AG08395 (cell line): ENCODE results near the gene SAMD1.
A peak's percentile ranks its signal among the peaks of the same experiment; 100 is the strongest.

Experiments used
- DNase-seq: peaks from one replicate; pipeline ENCODE4 v3.0.0; 2012; ENCODE audit warnings: mixed read lengths, low spot score

SAMD1 gene

DNA sequence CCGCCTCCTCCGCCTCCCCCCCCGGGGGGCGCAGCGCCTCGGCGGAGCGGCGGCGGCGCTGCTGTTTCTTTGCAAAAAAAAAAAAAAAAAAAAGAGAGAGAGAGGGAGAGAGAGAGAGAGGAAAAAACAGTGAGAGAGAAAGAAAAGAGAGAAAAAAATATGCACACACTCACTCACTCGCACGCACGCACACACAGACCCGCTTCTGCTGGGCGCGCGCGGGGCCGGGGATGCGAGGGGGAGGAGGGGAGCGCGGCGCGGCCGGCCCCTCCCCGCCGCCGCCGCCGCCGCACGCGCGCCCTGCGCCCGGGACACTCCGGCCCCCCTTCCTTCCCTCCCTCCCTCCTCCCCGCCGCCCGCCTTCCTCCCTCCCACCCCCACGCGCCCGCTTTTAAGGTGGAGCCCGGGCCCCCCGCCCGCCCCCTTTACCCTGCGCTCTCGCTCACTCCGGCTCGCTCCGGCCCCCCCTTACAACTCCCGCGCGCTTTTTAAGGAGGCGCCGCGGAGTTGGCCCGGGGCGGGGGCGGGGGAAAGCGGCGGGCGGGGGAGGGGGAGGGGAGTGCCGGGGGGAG is at the start of gene SAMD1:
TSS of gene SAMD1 (minus strand) at position 243 of the 572 bp plus-strand sequence.
- peak; percentile 89 for DNase-seq

DNA sequence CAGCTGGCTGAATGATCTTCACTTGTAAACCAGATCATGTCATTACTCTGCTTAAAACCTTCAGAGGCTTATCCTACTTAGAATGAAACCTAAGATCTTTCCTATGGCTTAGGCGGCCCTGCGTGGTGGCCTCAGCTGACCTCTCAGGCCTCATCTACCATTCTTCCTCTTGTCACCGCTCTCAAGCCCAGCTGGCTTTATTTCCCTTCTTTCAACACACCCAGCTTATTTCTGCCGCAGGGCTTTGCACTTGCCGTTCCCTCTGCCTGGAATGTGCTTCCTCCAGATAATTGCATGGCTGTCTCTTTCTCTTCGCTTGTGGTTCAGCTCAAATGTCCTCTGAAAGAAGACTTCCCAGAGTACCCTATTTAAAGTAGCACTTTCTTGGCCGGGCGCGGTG is 49.4 kb upstream of the SAMD1 start:
- no peak for DNase-seq

DNA sequence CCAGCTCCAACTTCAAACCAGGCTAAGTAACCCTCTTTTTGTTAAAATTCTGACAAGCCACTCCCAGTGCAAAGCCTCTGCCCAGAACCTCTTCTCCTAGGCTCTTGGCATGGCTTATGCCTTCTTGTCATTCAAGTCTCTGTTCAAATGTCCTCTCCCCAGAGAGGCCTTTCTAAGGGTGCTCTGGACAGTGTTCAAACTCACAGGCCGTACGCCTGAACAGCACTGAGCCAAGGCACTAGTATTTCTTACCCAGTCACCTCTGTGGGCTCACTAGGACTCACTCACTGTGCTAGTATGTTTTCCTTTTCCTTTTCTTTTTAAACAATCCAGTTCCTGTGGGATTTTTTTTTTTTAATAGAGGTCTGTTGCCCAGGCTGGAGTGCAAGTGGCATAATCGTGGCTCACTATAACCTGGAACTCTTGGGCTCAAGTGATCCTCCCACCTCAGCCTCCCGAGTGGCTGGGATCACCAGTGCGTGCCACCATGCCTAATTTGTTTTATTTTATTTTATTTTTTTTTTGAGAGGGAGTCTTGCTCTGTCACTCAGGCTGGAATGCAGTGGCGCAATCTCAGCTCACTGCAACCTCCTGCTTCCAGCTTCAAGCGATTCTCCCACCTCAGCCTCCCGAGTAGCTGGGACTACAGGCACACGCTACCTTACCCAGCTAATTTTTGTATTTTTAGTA is 48.2 kb upstream of the SAMD1 start:
- DNase-seq, result no peak

DNA sequence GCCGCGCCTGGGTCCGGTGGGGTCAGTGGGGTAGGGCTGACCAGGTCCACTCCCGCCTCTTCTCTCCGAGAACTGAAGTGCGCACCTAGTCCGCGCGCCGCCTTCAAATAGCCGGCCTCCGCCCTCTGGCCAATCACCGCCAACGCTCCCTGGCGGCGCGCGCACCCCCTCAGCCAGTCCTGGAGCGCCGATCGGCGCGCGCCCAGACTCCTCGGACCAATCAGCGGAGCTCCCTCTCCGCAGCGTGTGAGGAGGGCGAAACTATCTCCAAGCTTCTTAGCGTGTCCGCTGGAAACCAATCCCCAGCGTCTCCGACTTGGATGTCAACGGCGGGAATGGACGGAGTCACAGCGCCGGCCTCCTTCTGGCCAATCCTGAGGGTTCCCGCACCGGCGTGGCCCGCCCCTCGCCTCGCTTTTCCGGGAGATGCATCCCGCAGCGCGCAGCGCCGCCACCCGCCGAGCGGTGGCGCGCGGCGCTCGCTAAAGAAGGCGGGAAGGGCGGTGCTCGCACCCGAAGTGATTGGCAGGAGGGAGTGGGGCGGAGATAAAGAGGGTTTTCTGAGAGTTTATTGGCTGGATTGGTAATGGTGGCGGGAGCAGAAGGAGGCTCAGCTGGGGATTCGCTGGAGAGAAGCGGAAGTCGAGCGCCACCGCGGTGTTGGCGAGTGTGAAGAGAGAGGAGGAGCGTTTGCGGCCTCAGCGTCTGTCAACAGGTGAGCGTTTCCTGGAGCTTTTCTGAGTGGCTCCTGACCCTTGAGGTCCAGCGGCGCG is 46.1 kb upstream of the SAMD1 start, which contains the start of gene ASF1B:
TSS of gene ASF1B (minus strand) at position 81 of the 773 bp plus-strand sequence. CDS start 133 bp downstream, outside the sequence.
- peak; percentile 99 for DNase-seq

DNA sequence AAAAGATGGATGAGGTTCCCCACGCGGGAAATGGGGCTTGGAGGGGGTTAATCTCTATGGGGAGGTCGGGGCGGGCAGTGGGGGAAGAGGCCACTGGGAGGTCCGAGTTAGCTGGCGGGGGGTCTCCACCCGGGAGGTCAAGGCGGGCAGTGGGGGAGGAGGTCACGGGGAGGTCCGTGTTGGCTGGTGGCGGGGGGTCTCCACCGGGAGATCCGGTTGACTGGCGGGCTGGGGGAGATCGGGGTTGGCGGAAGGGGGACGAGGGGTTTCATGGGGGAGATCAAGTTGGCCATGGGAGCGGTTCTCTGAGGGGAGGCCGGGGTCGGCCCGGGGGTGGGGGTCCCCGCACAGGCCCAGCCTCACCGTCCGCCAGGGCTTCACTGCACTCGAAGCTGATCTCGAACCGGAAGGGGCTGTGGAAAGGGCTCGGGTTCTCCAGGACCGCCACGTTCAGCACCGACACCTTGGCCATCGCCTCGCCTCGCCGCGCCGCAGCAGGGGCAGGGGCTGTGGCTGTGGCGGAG is 45.5 kb upstream of the SAMD1 start:
- DNase-seq, result no peak

DNA sequence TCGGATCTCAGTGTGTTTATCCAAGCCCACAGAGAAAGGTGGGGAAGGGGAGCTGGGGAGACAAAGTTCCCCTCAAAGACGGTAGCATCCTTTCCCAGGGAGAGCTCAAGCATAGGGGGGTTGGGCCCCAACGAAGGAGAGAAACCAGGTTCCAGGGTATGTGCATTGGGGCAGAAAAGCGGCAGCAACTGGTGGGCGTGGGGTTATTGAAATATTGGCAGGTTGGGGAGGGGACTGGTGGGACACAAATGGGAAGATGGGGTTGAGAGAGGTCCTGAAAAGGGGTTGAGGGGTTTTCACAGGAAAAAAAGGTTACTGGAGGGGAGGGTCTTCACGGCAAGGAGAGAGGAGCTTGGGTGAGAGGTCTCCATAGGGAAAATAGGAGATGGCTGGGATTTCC is 44.8 kb upstream of the SAMD1 start:
- DNase-seq, result no peak

DNA sequence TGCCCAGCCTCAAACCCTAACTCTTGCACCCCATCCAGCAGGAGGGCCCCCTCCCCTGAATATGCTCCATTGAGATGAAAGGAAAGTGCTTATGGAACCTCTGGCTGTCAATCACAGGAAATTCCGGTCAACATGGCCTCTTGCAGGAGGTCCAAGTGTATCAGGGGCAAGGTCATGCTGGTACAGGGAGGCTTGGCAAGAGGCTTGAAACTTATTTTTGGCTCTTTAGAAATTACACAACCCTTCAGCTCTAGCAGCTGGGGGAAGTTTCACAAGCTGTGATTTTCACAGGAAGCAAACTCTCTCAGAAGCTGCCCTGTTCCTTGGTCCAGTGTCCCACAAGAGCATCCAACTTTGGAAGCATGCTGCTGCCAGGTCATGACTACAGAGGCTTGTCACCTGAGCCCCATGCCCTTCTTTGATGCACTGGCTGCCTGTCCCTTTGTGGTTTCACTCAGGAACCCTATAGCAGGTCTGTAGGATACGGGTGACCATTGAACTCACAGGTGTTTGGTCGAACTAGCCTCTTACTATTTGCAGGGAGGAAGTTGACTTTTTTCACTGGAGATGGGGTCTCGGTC is 37.5 kb upstream of the SAMD1 start:
- no peak for DNase-seq

DNA sequence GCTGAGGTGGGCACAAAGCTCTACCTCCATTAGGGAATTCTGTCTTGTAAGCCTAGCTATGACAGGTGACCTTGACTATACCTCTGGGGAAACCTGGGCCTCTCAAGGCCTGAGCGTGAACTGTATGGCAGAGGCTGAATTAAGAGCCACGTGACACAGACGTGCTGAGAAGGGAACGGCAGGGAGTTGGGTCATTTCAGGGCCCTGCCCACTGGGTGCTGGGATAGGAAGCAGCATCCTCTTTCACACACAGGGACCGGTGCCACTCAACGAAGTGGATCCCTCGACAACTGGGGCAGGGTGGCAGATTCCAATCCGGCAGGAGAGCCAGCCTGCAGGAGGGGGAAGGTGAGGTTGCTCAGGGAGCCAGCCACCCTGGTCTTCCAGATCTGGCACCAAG is 36.6 kb upstream of the SAMD1 start:
- DNase-seq, result no peak

DNA sequence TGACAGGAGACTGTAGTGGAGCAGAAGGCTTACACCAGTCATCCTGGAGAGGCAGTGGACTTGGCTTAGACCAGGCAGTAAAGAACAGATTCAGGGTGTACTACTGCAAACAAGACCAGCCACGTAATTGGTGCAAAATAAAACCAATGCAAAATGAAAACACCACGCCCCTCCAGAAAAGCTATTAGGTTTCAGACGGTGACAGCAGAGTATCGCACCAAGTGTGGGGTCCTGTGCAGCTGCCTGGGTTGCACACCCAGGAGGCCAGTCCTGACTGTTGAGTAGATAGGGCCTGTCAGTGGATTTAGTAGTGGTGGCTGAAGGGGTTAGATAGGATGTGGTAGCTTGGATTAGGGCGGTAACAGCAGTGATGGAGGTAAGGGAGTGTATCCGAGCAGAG is 32.4 kb upstream of the SAMD1 start:
- DNase-seq, result no peak

DNA sequence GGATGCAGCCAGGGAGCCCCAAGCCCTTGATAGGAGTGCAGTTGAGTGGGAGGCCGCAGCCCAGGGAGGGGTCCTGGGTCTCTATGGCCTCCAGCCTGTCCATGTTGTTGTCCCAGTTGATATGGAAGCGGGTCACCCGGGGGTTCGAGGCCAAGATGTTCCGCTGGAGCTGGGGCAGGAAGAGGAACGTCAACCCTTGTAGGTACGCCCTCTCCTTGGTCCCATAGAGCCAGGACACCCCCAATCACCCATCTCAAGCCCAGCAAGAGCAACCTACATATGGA is 29.9 kb upstream of the SAMD1 start:
- DNase-seq, result no peak

DNA sequence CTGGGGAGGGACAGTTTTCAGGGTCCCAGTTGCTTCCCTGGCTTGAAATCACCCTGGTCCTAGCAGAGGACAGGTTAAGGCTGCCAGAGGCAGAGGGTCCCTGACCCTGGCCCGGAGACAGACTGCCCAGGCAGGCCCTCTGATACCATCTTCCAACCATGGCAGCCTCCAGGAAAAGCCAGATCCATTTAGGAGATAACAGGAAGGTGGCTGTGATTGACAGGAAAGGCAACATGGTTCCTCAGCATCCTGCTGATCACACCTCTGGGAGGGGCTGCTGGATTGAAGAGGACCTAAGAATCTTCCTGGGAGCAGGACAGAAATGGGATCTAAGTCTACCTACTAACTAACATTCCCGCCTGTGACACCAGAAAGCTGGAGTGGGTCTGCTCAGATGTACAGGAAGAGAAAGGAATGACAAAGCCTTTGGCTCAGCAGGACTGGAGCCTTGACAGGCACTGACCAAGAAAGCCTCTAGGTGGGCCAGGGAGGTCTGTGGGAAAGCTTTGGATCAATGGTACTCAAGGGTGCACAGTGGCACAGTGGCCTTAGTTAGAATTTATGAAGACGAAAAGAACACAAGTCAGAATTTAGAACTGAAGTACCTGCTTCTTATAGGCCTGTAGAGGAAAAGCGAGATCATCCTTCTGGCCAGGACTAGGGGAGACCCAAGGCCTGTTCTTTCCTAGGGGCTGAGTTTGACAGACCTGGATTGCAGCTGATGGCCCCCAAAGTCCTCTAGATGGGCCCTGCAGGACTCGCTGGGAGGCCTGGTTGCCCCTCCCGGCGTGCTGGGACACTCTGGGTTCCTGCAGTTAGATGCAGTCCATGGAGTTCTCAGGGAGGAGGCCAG is 29.3 kb upstream of the SAMD1 start:
- DNase-seq, result no peak

DNA sequence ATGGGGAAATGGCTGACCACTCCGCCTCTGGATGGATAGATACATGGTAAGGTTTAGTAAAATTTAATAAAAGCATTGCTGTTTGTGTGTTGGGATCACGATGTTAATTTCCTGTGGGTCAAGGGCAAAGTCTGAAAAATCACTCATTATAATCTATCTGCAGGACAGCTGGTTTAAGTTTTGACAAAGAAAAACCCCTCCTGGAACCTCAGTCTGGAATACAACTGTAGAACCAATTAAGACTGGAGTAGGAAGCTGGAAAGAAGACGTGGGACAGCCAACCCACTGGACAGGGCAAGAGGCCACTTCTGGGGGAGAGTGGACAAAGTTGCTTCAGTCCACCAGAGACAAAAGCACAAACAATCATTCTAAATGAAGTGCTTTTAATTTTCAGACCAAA is 28.6 kb upstream of the SAMD1 start:
- DNase-seq, result no peak

DNA sequence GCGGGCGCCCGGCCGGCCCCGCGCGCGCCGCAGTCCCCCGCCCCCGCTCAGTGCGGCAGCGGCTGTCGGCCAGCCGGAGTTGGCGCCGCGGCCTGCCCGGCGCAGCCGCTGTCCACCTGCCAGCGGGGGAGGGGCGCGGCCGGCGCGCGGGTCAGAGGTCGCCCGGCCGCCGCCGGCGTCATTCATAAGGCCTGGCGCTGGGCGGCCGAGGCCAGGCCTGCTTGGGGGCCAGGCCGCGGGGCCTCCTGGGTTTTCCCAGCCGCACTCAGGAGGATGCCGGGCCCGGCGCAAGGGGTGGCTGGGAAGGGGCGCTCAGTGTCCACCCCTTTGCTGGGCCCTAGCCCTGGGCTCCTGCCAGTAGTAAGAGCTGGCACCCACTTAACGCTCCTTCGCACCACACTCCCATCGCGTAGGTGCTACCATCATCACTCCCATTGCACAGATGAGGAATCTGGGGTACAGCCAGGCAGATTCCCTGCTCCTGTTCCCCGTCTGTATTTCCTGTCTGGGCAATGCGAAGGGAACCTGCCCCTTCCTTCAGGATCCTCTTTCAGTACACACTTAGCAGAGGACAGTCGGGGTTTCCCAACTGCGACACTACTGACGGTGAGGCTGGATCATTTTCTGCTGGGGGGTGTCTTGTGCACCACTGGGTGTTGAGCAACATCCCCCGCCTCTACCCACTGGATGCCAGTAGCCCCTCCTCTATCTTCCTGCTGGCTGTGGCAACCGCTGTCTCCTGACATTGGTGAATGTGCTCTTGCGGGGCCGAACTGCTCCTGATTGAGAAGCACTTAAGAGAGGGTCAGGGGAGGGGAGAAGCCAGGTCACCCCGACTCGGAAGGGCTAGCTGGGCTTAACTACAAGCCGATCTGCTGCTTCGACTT is 27.9 kb upstream of the SAMD1 start:
- peak; percentile 76 for DNase-seq

DNA sequence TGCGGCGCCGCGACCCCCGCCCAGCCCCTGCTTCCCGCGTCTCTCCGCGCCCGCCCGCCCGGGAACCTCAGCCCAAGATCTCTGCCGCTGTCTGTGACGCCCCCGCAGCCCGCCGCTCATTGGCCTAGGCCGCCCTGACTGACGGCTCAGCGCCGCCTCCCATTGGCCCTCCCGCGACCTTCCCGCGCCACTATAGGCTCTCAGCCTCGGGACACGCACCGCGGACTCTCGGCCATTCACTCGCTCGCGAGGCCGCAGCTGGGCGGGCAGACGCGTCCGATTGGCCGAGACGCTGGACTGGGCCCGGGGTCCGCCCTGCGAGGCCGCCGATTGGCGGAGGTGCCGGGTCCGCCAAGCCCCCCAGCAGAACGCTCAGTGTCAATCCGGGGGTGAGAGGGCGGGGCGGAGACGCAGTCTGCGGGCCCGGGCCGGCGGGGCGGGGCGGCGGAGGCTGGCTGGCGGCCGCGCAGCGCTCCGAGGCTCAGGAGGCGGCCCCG is 27.2 kb upstream of the SAMD1 start, which contains the start of gene PRKACA:
TSS of gene PRKACA (minus strand) at position 95 of the 497 bp plus-strand sequence. CDS start 215 bp downstream, outside the sequence.
- peak; percentile 99 for DNase-seq

DNA sequence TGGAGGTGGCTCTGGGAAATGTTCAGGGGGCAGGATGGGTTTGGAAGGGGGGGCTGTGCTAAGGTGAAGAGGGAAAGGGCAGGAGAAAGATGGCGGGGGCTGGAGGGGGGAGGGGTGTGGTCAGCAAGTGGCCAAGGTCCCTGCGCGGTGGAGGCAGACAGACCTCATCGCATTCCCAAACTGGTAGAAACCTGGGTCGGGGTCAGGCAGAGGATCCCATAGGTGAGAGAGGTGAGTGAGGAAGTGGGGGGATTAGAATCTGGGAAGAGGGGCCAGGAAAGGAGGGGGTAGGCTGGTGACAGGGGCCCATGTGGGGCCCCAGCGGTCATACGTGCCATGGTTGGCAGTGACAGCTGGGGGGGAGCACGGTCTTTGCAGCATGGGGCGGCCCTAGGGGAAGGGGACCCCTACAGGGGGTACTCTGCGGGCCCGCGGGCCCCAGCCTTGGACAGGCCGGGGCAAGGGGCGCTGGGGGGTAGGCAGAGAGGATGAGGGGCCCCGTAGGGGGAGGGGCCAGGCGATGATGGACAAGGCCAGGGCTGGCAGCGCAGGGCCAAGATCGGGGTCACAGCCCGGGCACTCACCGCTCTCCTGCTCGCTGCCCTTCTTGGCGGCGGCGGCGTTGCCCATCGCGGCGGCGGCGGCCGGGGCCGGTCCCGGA is 26.5 kb upstream of the SAMD1 start:
- DNase-seq, result no peak

DNA sequence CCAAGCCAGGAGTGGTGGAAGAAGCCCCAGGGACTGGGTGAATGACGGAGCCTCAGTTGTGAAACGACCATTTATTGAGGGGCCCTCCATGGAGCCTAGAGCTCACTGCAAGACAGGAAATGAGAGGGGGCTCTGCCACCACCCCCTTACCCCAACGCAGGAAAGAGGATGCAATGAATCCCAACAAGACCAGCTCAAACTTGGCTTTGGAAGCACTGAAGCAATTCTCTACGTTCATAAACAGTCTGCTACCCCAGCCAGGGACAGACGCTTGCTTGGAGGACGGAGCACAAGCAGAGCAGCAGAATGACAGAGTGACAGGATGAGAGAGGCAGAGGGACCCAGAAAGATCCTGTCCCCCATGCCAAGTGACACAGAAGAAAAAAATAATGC is 26.0 kb upstream of the SAMD1 start:
- no peak for DNase-seq

DNA sequence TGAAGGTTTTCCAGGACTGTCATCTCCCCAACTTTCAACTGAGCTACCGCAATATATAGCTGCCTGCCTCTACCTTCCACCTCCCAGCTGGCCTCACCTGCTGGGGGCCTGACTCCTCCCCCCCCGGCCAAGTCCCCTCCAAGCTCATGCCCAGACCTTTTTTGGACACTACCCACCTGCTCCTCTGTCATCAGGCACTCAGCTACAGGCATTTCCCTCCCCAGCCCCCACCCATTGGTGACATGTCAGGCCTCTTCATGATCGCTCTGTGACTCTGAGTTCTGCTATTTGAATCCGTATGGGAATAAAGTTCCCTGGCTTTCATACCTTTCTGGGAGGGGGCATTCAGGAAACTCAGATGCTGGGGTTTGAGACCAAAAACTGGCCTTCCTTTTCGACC is 25.2 kb upstream of the SAMD1 start:
- no peak for DNase-seq

DNA sequence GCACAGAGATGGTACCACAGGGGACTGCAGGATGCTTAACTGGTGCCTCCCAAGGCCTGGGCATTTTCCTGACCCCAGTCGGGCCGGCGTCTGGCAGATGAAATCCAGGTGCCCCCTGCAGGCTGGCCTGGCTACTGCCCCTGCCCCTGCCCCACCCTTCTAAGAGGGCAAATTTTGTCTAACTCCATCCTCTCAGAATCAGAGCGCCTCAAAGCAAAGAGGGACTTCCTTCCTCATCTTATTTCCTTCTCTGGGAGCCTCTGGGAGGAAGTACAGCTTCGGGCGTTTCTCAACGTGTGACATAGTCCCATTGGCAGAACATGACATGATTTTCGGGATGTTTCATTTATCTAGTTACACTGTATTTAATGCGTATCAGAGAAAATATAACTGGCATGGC is 24.3 kb upstream of the SAMD1 start:
- no peak for DNase-seq

DNA sequence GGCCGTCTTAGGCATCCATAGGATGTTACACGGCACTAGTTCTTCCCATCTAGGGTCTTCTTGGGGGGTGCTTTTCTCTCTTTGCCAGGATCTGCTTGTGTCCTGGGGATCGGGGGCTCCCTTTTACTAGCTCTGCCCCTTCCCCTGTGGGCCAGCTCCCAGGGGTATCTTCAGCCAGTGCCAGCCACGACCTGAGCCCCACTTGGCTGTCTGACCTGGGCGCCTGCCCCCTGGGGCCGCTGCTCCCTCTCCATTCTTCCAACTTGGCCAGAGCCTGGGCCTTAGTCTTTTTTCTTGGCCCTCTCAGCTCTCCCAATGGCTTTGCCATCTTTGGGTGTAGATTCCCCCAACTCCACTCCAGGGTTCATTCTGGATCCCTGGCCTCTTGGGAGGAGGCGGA is 23.9 kb upstream of the SAMD1 start:
- DNase-seq, result no peak
